Stimulated activated CD4-positive, alpha-beta T cell treated with anti-CD3 and anti-CD28 coated beads, Interleukin-1b, Interleukin-23, amount 100 ng/mL, for 4 hours (primary cell): ENCODE measurements around the gene CLEC2B.
A peak's percentile ranks its signal among the peaks of the same experiment; 100 is the strongest.

ENCODE experiments used
- DNase-seq, 2 donors: peaks; one replicate each; pipeline ENCODE4 v3.0.0-alpha.2; 2020; ENCODE audit warnings: low read depth in 2 of 2

Gene CLEC2B

DNA sequence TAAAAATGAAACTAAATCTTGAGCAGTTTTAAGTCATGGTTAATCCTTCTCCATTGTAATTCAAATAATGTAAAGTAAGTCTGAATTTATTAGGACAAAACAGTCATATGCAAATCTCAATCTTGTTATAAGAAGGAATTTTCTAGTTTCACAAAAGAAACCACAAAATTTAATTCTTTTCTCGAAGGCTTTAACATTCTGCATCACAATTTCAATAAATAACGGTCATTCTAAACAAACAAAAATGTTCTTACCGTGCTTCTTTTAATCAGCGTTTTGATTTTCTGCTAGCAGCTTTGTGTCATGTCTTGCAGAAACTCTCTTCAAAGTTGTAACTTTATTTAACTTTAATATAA lies 225 bp downstream of the CLEC2B start:
- DNase-seq, result no peak

DNA sequence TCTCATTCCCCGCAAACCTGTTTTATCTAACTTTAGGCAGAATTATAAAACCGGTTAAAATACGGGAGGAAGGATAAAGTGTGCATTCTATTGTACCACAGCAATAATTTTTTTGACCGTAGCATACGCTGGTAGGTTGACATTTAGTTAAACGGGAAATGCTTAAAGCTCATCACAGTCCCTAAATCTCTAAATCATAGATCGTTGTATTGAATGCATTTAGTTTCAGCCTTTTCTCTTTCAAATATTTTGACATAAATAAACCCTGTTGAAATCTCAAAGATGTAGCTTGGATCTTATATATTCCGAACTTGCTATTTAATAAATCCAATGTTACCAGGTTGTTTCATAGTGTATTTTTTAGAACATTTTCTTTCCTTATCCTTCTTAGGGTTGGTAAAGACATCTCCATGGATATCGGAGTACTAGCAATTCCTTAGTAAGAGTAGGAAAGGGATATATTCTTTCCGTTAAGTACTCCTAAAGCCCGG lies 798 bp downstream of the CLEC2B start:
- DNase-seq, result no peak

DNA sequence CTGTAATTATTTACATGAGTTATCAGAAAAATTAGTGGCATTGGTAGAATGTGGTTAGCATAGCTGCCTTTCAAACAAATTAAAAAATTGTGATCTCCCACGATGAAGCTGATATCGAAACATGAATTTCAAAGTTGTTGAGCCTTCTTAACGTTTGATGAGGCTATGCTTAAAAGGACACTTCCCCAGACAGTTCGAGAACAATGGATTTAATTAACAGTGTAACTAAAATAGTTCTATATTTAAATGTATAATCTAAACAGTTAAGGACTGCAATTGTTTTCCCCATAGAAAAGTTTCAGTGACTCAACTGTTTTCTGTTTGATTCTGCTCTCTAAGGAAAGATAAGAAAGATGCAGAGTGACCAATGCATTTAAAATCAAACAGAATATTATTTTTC lies 1.6 kb downstream of the CLEC2B start:
- no peak for DNase-seq

DNA sequence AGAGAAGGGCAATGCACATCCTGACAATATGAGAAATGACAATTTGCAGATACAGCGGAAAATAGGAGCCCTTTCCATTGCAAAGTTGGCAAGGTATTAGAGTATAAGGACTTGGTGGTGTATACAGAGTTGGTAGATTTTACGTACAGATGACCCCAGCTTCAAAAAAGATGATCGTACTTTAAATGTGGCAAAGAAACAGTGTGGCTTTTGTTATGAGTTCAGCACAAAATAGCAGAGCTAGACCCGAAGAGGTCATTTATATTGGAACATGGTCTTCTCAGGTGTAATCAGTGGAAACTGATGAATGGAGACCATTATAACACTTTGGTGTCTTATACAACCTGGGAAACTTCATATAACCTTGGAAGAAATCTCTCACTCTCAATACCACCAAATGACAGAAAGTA lies 2.3 kb downstream of the CLEC2B start:
- DNase-seq, result no peak

DNA sequence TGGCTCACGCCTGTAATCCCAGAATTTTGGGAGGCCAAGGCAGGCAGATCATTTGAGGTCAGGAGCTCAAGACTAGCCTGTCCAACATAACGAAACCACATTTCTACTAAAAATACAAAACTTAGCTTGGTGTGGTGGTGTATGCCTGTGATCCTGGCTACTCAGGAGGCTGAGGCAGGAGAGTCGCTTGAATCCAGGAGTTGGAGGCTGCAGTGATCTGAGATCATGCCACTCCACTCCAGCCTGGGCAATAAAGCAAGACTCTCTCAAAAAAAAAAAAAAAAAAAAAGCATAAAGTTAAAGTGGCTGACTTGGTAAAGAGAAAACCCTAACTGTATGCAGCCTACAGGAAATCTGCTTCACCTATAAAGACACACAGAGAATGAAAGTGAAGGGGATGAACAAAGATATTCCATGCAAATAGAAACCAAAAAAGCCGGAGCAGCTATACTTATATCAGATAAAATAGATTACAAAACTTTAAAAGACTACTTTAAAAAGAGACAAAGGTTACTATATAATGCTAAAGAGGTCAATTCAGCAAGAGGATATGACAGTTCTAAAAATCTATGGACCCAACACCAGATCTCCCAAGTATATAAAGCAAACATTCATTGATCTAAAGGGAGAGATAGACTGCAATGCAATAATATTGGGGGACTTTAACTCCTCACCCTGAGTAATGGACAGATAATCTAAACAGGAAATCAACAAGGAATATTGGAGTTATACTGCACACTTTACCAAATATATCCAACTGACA lies 4.1 kb downstream of the CLEC2B start:
- no peak for DNase-seq

DNA sequence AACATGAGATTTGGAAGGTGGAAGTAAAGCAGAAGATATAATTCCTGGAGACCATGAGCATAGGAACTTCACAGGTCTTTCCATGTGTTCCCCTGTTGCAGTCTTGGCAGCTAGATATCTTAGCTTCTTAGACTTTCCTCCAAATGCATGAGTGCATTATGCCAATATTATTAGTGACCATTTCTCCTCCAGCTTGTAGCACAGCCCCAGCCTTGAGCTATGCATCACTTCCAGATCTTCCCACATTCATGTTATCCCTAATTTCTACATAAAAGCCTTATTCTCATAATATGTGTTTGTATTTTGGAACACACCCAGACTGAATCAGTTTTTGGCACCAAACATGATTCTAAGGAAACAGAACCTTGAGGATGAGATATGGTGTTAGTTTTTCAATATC lies 11.0 kb downstream of the CLEC2B start:
- no peak for DNase-seq

DNA sequence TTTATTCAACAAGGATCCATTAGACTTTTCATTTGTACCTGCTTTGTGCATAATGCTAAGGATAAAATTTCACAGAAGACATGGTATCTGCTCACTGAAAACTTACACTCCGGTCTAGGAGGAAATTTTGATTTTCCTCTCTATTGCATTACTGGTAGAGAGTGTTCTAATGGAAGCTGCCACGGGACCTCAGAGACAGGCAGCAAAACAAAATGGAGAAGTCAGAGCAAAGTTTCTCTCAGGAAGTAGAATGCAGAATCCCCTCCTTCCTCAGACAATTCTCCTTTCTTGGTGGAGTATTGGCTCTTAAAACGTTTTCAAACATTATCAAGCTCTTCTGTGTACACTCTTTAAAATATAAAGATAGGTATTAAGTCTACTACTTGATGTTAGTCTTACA lies 12.3 kb downstream of the CLEC2B start:
- DNase-seq, result no peak

DNA sequence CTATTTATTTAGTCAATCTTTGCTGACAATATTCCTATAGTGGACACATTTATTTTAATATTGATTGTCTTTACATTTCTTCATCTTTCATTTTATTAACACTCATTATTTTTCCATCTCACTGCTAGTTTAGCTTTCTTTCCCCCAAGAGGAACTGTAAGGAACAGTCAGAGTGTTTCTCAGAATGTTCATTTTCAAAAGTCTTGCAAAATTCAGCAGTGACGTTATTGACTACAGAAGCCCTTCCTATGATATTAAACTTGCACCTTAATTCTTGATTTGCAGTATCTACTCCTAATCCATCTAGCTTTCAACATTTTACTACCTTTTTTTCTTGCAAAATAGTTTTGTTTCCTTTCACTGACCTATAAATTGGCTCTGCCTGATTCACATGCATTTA lies 13.0 kb downstream of the CLEC2B start:
- no peak for DNase-seq

DNA sequence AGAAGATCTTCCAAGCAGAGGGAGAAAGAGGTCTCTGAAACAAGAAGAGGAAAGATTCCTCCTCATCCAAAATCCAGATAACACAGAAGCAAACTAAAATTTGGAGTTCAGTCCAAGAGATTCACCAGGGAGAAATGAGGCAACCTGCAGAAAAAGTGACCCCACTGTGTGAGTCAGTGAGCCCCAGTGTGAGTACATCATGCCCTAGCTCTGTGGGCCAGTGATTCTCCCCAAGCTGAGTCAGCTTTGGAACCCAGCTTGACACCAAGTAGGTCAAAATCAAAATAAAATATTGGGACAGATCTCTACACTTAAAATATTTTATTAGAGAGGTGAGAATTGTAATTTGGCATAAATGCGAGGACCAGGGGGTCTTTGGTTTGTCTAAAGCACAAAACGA lies 17.2 kb downstream of the CLEC2B start:
- no peak for DNase-seq

DNA sequence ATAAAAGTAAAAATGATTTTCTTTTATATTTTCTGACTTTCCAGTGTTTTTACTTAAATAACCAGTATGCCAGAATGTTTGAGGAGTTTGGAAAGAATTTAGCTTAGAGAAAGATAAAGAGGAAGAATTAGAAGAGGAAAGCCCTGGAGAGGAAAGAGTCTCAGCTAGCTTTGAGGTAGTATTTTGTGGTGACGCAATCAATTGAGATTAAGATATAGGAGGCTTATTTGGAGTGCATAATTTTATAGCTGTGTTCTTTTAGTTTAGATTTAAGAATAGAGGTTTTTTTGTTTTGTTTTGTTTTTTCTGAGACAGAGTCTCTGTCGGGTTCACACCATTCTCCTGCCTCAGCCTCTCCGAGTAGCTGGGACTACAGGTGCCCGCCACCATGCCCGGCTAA lies 18.1 kb downstream of the CLEC2B start:
- DNase-seq, result no peak

DNA sequence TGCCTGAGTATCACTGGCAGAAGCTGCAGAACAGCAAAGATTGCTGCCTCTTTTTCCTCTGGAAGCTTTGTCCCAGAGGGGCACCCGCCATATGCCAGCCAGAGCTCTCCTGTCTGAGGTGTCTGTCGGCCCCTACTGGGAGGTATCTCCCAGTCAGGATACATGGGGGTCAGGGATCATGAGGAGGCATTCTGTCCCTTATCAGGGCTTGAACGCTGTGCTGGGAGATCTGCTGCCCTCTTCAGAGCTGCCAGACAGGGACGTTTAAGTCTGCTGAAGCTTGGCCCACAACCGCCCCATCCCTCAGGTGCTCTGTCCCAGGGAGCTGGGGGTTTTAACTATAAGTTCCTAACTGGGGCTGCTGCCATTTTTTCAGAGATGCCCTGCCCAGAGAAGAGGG lies 20.3 kb downstream of the CLEC2B start:
- DNase-seq, result no peak

DNA sequence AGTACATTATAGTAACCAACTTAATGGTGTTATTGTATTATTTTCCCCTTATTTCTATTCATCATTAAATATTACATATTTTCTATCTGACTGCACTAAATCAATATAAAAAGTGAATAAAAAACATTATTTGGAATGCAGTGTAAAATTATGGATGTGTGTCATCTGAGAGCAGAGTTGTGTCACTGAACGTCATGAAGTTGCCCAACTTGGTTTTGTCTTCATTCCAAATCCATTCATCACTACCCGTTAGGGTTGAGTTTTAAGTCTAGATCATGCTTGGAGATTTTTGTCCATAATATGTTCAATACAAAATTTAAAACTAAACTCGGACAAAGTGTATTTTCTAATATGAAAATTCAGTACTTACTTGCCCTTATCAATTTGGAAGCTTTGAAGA lies 25.7 kb downstream of the CLEC2B start:
- no peak for DNase-seq

DNA sequence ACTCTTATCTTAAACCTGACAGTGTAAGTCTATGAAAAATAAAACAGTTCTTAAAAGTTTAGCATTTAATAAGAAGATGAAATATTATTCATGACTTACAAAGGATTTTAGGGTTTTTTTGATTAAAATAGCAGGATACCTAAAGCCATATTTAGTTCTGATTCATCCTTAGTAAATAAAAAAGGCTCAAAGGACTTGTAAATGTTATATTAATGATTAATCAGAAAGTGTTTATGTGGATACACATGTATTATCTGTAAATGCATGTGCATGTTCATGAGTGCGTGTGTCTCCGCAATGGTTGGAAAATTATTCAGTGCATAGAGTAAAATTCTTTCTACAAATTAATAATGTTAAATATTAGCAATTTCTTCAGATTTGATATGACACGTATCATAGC lies 37.4 kb downstream of the CLEC2B start:
- no peak for DNase-seq

DNA sequence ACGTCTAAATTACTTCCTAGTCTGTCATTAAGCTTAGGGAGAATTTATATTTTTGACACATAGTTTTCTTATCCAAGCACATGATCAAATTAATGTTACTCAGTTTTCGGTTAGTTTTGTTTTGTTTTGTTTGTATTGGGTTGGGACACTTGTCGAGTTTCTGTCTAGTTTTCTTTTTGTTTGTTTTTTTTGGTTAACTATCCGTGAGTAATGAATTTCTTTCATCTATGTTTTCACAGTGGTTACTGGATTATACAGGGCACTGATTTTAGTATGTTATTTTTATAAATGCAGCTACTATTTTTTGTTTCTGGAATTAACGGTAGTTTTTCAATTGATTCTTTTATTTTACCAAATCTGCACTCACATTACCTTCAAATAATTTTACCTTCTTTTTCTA lies 39.2 kb downstream of the CLEC2B start:
- DNase-seq, result no peak

DNA sequence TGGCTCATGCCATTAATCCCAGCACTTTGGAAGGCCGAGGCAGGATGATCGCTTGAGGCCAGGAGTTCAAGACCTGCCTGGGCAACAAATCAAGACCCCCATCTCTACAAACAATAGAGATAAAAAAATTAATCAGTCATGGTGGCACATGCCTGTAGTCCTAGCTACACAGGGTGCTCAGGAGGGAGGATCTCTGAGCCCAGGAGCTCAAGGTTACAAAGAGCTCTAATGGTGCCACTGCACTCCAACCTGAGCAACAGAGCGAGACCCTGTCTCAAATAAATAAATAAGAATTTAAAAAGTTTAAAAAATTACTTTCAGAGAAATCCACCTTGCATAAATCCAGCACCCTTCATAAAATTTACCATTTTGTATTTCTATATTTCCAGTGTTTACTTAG lies 39.7 kb downstream of the CLEC2B start:
- DNase-seq, result no peak

DNA sequence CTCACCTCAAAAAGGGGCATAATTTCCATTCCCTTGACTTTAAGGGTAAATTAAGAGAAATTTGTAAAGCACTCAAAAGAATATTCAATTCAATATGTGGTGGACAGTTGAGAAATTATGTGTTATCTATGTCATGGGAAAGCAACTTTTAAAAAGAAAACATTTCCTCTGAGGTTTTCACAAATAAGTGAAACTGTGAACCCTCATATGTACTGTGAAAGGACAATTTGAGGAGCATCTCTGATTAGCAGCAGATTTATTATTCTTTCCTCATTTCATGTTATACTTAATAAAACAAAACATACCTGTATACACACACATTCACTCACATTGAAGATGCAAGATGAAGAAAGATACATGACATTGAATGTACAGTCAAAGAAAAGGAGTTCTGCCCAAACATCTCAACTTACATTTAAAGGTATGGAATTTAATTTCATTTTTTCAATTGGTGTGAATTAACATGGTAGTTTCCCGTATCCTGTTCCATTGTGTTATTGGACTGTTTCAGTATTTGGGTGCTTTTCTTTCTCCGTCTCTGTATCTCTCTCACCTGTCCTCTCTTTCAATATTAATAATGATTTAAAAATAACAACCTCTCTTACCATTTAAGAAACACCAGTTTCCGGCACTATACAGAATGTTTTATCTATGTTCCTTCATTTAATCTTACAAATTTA lies 41.8 kb downstream of the CLEC2B start, which contains the start of gene KLRF1:
Gene KLRF1, plus strand, starts transcription at position 273 of the 680 bp plus-strand sequence. Its CDS starts 64 bp downstream, at position 337.
- no peak for DNase-seq

DNA sequence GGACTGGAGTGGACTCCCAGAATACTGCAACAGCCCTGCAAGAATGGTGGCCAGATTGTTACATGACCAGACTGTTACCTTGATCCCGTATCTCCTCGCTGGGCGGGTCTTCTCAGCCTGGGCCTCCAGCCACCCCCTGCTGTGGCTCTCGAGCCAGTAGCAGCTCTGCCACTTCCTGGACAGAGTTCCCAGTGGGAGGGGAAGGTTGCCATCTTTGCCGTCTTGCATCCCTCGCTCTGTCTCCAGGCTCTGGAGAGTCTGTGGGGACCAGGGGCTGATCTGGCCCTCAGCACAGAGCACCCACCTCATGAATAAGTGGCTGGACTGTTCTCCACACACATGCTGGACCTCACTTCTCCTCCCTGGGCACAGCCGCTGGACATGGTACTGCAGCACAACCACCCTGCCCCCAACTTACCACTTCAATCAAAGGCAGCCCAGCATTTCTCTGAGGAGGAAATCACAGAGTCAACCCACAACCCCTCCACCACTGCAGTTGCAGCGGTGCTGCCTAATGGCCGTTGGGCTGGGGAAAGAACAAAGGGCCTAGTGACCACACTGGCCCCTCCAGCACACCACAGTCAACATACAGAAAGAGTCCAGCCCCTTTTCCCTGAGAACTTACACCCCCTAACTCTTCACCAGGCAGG lies 48.7 kb downstream of the CLEC2B start:
- DNase-seq, result no peak

DNA sequence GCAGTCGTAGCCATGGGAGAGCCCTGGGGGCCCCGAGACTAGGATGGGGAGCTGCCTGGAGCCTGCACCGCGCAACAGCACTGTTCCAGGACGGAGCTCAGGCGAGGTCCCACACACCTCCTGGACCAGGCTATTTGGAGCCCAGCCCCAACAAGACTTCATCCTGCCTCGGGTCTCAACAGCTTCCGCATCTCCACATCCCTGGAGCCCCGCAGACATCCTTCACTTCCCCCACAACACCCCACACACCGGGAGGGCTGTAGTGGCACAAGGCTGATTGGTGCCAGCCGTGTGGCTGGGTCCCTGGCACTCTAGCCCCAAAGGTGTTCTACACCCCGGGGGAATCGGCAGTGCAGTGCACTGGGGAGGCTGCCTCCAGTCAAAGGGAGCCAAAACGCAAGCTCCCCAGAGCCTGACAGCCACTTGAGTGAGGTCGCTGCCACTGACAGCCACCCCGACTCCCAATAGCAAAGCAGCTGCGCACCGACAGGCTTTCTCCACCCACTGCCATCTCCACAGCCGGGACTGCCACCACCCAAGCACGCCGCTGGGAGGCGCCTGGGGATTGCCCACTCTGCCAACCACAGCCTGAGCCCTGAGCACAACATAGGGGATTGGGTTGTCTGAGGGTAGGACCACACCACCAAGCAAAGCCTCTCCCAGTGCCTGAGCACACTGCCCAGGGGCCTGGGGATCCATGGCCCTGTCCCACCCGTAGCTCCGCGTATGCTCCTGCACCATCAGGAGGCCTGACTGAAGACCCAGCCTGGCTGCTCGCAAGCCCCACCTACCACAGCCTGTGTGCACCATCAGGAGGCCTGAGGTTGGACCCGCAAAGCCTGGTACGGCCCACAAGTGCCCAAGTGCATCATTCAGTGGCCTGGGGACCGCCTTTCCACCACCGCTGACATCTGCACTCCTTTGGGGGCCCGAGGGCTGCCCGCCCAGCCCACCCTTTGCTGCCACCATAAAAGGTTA lies 55.0 kb downstream of the CLEC2B start:
- DNase-seq, result peak; percentile 90 to 92

DNA sequence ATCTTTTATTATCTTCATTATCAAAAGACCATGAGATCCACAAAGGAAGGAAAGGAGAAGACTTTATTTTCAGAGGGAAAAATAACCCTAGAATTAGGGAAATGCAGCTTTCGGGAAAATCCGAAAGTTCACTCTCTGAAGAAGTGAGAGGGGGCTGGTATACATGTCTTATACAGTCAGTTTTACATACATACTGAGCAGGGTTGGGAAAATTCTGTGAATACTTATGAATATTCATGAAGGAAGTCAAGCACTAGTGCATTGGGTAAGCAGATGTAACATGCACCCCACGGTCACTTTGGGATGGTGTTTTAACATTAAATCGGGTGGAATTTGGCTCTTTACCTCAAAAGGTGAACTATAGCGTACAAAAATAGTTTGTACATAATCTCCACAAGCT lies 57.5 kb downstream of the CLEC2B start:
- no peak for DNase-seq

DNA sequence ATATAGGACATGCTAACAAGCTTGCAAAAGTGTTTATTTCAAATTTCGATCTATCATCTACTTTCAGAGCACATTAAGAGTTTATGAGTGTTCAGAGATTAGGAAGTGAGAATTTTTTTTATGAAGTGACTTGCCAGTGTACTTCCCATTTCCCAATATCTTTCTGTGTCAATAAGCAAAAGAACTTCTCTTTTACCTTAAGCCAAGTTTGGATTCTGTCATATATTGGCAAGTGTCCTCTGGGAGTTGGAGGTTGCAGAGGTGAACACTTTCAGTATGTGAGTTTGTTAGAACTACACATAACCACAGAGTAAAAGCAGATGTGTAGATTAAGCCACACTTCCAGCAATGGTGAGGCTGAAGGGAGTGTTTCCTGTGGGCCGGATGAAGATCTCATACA lies 58.5 kb downstream of the CLEC2B start:
- DNase-seq, result no peak

DNA sequence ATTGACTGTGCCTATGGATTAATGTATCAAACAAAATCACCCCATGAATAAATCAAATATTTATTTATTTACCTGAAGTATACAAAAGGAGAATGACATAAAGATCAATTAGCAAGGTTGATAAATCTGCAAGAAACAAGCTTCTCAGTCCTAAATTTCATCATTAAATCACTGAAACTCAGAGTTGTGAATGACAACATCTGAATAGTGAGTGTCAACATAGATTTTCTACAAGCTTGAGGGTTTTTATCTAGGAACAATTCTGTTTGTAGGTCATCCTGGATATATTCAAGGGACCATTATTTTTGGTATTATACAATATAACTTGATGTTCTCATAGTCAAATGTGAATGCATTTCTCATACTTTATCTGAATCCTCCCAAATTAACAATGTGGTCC lies 59.3 kb downstream of the CLEC2B start:
- no peak for DNase-seq

DNA sequence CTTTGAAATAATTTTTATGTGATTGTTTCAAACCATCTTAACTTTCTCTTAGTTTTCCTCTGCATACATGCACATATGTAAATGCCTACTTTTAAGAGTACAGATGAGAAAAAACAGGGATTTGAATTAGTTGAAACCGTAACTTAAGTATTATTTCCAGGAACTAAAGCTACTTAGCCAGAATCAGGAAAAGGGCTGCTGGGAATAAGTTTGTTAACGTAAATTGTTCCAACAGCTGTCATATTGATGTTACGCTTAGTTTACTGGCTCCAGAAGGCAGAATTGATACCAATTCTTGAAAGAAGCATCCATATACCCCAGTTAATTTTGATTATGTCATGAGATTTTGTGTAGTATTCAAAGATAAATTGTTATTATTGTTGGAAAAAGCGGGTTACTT lies 59.8 kb downstream of the CLEC2B start:
- no peak for DNase-seq
